Measurements from ENCODE around the gene MYO18A.

Gene MYO18A

GRCh38 chr17:29095439-29095838, 84.8 kb downstream of the MYO18A start:
- no peak overlapping the region for H3K27ac ChIP-seq (ENCODE audit: low read length)
- H3K27me3 ChIP-seq (ENCODE audit: low read depth, low read length): no peaks in the 10 kb centered on the region
- H3K9me3 ChIP-seq (ENCODE audit: insufficient read depth, low read length): no peaks in the 10 kb centered on the region
- no peak overlapping the region for H3K9ac ChIP-seq (ENCODE audit: low read length)
- no peaks in the 10 kb centered on the region for H3K4me1 ChIP-seq (ENCODE audit: low read length)
- H3K79me2 ChIP-seq (ENCODE audit: low read length): no peaks in the 10 kb centered on the region
- no peak overlapping the region for H2AFZ ChIP-seq (ENCODE audit: low read depth, low read length)
- H3K36me3 ChIP-seq (replicated peaks; ENCODE audit: low read depth, low read length): peaks cover 14% of the 10 kb centered on the region
- TF ChIP-seq EZH2phosphoT487 (IDR thresholded peaks at IDR 0.05; ENCODE audit: low read depth): no peak
- no peak for TF ChIP-seq CTCF (IDR thresholded peaks at IDR 0.05; ENCODE audit: low read depth, low read length)
- H3K4me2 ChIP-seq (ENCODE audit: low read length): no peak overlapping the region
- H3K4me3 ChIP-seq (ENCODE audit: low read length): no peak overlapping the region
- no peaks in the 10 kb centered on the region for H4K20me1 ChIP-seq (ENCODE audit: insufficient read depth, low read length)

GRCh38 chr17:29094101-29094708, 86.0 kb downstream of the MYO18A start:
- Histone ChIP-seq H2AFZ (ENCODE audit: low read depth, low read length) (no peak overlapping the region), H3K27me3 (ENCODE audit: low read depth, low read length) (no peaks in the 10 kb centered on the region), H3K79me2 (ENCODE audit: low read length) (no peaks in the 10 kb centered on the region), H3K9me3 (ENCODE audit: insufficient read depth, low read length) (no peaks in the 10 kb centered on the region), H3K9ac (ENCODE audit: low read length) (no peak overlapping the region), H3K4me1 (ENCODE audit: low read length) (no peaks in the 10 kb centered on the region), H4K20me1 (ENCODE audit: insufficient read depth, low read length) (no peaks in the 10 kb centered on the region), H3K36me3 (replicated peaks; ENCODE audit: low read depth, low read length) (peaks cover 14% of the 10 kb centered on the region), H3K4me2 (ENCODE audit: low read length) (no peak overlapping the region), H3K4me3 (ENCODE audit: low read length) (no peak overlapping the region), H3K27ac (ENCODE audit: low read length) (no peak overlapping the region)
- no peak for TF ChIP-seq CTCF (IDR thresholded peaks at IDR 0.05; ENCODE audit: low read depth, low read length)
- no peak for TF ChIP-seq EZH2phosphoT487 (IDR thresholded peaks at IDR 0.05; ENCODE audit: low read depth)

GRCh38 chr17:29093090-29093871, 86.9 kb downstream of the MYO18A start:
- Histone ChIP-seq H2AFZ (ENCODE audit: low read depth, low read length) (no peak overlapping the region), H3K79me2 (ENCODE audit: low read length) (no peaks in the 10 kb centered on the region), H3K27ac (ENCODE audit: low read length) (no peak overlapping the region), H3K27me3 (ENCODE audit: low read depth, low read length) (no peaks in the 10 kb centered on the region), H3K4me2 (ENCODE audit: low read length) (no peak overlapping the region), H3K9ac (ENCODE audit: low read length) (no peak overlapping the region), H4K20me1 (ENCODE audit: insufficient read depth, low read length) (no peaks in the 10 kb centered on the region), H3K4me3 (ENCODE audit: low read length) (no peak overlapping the region), H3K36me3 (replicated peaks; ENCODE audit: low read depth, low read length) (peaks cover 14% of the 10 kb centered on the region), H3K4me1 (ENCODE audit: low read length) (no peaks in the 10 kb centered on the region), H3K9me3 (ENCODE audit: insufficient read depth, low read length) (no peaks in the 10 kb centered on the region)
- no peak for TF ChIP-seq CTCF (IDR thresholded peaks at IDR 0.05; ENCODE audit: low read depth, low read length)

- no peak for TF ChIP-seq EZH2phosphoT487 (IDR thresholded peaks at IDR 0.05; ENCODE audit: low read depth)
- no peak for TF ChIP-seq CTCF (IDR thresholded peaks at IDR 0.05; ENCODE audit: low read depth, low read length)
- H3K9ac ChIP-seq (ENCODE audit: low read length): no peak overlapping the region
- H3K4me1 ChIP-seq (ENCODE audit: low read length): no peaks in the 10 kb centered on the region
- peaks cover 9% of the 10 kb centered on the region for H3K36me3 ChIP-seq (replicated peaks; ENCODE audit: low read depth, low read length)
- no peak overlapping the region for H3K27ac ChIP-seq (ENCODE audit: low read length)
- no peak overlapping the region for H3K4me3 ChIP-seq (ENCODE audit: low read length)
- no peak overlapping the region for H3K4me2 ChIP-seq (ENCODE audit: low read length)
- no peaks in the 10 kb centered on the region for H4K20me1 ChIP-seq (ENCODE audit: insufficient read depth, low read length)
- H3K79me2 ChIP-seq (ENCODE audit: low read length): no peaks in the 10 kb centered on the region
- H2AFZ ChIP-seq (ENCODE audit: low read depth, low read length): no peak overlapping the region
- no peaks in the 10 kb centered on the region for H3K27me3 ChIP-seq (ENCODE audit: low read depth, low read length)
- H3K9me3 ChIP-seq (ENCODE audit: insufficient read depth, low read length): no peaks in the 10 kb centered on the region
Measured at GRCh38 chr17:29091606-29092289, 88.5 kb downstream of the MYO18A start.
